Astrocyte (in vitro differentiated cells and primary cell): ENCODE results near the gene NPB.

ENCODE experiments used
- EZH2 ChIP-seq: IDR thresholded peaks from 2 replicates; pipeline ENCODE4 v1.6.1; 2012; ENCODE audit warnings: mild to moderate bottlenecking, low read length, inconsistent platforms; ENCODE audit not compliant: insufficient read depth
- TF ChIP-seq, protein P1 (sequence below): IDR thresholded peaks from 2 replicates; pipeline ENCODE4 v1.5.1; 2011; ENCODE audit warnings: low read depth, mild to moderate bottlenecking, inconsistent platforms, low read length, moderate library complexity; ENCODE audit not compliant: insufficient read depth

DNA sequence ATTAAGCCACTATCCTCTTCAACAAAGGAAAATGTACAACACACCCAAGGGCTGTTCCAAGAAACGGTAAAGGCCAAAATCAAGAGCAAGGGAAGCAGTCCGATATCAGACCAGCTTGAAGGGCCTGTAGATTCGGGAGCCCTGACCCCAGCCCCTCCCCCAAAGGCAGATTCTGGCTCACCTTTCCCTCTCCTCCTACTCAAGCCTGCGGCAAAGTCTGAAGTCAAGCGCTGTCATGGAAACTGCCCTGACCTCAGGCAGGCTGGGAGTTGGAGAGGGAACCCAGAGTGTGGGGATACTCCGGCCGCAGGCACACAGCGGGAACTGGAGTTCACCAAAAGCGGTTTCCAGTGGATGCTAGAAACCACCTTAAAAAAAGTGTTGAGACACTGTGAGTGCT, 12.4 kb upstream of the NPB start:
- TF ChIP-seq, protein P1, sequence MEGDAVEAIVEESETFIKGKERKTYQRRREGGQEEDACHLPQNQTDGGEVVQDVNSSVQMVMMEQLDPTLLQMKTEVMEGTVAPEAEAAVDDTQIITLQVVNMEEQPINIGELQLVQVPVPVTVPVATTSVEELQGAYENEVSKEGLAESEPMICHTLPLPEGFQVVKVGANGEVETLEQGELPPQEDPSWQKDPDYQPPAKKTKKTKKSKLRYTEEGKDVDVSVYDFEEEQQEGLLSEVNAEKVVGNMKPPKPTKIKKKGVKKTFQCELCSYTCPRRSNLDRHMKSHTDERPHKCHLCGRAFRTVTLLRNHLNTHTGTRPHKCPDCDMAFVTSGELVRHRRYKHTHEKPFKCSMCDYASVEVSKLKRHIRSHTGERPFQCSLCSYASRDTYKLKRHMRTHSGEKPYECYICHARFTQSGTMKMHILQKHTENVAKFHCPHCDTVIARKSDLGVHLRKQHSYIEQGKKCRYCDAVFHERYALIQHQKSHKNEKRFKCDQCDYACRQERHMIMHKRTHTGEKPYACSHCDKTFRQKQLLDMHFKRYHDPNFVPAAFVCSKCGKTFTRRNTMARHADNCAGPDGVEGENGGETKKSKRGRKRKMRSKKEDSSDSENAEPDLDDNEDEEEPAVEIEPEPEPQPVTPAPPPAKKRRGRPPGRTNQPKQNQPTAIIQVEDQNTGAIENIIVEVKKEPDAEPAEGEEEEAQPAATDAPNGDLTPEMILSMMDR = no peak
- TF ChIP-seq EZH2 = no peak
